HG03571 (cell line): ENCODE results near the gene DLG2.

Source experiments
- ATAC-seq: cut with Tn5 transposase; IDR thresholded peaks from one replicate; pipeline ENCODE4 v1.9.1; 2021; ENCODE audit not compliant: unreplicated experiment

Gene DLG2

DNA sequence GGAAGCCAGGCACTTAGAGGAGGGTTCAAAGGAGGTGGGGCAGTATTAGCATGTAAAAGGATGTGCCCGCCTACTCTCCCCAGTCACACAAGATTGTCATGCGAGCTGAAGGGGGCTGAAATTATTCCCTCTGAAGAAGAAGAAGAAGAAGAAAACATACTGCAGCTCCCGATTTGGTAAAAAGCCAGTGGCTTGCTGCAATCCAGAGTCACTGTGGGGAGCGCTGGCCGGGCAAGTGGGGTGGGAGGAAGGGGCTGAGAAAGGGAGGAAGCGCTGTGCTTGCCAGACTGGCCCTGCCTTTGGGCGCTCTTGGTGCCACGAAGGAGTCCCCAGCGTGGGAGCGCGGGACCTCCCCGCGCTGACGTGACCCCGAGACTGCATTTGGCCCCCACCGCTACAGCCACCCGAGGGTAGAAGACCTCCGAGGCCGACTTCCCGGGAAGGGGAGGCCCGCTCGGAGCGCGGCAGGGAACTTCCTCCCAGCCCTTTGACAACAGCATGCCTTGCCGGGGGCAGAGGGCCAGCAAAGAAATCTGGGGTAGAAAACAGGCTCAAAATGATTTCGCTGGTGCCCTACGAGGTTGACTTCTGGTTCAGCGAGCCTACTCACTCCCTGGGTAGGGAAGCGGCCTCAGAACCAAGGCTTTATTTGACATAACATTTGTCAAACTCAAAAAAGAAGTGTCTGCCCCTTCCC, 906.3 kb downstream of the DLG2 start:
- no peak for ATAC-seq

DNA sequence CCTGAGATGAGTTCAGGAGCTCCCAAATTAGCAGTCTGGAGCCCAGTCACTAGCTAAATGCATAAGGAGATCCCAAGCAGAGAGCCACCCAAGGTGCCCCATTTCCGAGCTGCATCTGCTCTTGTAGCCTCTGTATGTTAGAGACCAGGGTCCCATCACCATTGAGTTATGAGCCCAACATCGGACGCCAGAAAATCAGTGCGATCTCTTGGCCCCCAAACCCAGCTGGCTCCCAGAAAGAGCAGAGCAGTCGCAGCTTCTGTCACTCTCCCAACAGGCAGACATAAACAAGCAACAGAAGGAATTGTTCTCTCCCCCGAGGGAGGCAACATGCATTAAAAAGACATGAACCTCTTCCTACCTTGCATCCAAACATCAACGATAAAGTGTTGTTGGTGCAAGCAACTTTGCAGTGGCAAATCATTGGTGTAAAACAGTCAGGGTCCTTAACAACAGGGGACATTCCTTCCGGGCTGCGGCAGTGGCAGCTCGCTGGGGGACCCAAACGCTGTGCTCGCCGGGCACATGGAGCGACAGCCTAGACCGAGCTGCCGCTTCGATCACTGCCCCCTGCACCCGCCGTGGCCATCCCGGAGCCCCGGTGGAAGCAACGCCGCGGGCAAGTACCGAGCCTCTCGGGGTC, 907.1 kb downstream of the DLG2 start:
- no peak for ATAC-seq

DNA sequence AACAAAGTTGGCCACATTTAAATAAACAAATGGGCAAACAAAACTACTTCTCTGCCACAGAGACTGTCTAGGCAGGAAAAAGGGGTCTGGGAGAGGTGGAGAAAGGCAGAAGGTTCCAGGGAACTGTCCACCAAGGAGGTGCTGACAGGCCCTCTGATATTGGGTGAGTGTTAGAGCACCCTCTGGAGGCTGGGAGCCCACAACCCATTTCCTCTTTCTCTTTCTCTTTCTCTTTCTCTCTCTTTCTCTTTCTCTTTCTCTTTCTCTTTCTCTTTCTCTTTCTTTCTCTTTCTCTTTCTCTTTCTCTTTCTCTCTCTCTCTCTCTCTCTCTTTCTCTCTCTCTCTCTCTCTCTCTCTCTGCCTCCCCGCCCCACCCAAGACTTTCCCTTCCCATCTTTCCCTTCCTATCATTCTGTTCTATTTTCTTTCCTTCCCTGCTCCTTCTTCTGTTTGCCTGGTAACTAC, 912.8 kb downstream of the DLG2 start:
- ATAC-seq: peak; percentile 84

DNA sequence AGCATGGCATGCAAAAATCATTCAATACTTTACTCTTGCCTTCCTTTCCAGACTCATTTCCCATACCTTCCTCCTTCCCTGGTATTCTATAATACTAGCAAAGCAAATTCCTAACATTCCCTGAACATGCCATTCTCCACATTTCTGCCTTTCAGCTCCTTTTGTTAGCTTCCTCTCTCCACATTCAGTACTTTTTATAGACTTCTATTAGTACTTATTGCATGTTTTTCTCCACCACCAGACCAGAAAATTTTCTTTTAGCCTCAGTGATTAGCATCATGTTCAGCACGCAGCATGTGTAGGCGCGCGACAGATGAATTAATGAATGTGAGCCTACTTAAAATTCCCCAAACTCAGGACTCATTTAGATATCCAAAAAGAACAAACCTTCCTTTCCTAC, 935.3 kb downstream of the DLG2 start:
- ATAC-seq: no peak

DNA sequence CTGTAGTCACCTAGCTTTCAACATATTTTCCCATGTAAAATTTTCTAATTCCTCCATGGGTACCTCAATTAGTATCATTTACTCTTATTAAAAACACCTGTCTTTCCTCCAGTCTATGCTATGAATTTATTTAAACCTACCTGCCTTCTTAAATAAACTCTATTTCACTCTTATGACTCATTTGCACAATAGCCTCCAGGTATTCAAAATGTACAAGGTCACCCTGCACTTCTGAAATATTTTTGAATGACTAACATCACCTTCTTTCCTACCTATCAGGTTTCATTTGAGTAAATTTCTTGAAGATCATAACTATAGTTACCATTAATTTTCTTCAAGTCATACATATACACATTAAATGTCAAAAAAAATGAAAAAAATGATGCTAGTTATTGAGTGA, 939.7 kb downstream of the DLG2 start:
- no peak for ATAC-seq

DNA sequence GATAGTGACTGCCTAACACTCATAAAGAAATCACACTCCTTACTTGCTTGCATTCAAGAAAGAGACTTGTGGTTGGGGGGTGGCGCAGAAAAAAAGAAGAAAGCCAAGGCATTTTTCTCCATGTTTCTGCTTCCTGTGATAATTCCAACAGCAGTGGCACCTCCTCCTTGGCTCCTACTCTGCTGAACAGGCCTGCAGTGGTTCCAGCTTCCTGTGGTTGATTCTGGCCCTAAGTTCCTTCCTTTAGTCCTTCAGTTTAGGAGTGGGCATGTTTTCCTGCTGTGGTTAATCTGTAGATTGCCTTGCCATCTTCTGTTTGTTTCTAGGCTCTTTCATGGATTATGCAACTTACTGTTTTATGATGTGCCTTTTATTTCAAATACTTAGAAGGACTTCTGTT, 940.4 kb downstream of the DLG2 start:
- no peak for ATAC-seq

DNA sequence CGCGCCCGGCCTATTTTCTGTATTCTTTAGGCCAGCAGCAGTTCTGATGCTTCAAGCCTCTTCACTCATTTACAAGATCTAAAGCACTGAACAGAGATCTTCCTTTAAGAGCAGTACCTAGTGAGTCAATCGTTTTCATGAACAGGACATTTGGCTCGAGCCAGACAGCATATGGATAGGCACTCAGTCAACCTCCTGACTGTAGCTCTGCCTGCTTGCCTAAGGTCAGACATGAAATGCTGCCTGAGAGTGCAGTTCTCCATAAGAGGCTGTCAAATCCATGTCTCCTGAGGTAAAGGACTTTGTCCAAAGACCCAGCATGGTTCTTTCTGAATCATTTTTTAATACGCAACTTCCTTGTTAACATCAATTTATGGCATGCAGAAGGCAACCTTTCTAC, 941.2 kb downstream of the DLG2 start:
- ATAC-seq: no peak

DNA sequence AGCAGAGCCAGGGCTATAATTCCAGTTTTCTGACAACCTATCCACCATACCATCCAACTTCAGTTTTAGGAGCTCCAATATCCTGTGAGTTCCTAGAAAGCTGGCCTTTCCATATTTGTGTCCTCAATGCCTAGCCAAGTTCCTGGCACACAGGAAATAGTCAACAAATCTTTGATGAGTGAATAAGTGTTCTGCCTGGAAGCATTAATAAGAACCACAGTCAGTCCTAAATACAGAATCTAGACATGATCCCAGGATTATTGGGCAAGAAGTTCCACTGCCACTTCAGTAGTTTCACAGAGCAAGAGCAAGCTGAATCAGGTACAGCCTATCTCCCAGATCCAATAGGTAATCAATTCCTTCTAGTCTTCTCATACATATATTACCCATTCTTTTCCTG, 942.0 kb downstream of the DLG2 start:
- no peak for ATAC-seq

DNA sequence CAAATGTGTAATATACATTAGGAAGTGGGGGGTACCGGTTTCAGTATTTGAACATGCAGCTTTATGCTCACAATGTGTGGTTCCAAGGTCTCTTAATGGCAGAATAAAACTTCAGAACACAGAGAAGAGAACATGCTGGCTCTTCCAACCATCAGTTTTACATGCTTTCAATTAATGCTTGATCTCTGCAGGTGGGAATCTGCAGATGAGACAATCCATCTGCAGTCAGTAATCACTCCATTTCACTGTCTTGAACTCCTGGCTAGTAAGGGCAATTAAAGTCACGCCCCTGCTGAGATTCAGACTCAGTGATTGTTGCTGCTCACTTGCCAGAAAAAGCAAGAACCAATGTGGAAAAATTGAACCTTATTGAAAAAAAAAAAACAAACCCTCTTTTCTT, 945.7 kb downstream of the DLG2 start:
- no peak for ATAC-seq

DNA sequence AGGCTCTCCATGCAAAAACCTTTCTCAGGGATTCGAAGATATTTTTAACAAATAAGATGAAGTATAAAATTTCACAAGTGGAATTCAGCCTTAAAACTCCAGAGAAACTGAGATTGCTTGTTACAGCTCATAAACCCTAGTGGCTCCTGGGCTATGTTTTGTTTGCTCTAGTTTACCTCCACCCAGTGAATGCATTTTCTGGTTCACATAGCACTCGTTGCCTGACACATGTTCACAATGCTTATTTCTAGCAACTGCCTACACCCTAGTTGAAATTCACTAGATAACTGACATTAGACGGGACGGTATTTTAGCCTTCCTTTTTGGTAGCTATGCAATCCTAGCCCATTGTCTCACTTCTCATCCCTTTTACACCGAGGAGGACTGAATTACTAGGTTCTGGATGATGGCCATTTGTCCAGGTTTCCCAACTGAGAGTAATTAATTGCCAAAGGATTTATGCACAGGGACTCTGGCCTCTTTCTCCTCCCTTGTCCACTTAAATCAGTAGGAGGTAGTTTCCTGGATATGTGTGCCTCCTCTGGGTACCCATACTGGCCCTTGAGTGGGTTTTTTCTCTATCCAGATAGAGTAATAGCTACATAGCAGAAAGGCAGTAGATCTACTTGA, 951.6 kb downstream of the DLG2 start:
- ATAC-seq: no peak

DNA sequence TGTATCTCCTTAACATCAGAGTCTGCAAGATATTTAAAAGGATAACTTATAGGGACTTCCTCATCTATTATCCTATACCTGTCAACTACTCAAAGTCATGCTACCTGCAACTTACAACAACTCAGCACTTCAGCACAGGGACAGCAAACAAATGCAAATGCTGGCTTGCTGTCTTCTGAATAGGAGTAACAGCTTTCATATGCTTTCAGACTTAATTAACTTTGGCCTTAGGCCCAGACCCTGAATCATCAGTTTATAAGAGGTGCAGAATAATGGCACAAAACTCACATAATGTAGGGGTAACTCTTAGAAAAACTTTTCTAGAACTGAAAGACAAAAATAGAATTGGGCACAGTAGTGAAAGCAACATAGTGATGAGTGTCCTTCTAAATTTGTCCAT, 953.4 kb downstream of the DLG2 start:
- ATAC-seq: no peak

DNA sequence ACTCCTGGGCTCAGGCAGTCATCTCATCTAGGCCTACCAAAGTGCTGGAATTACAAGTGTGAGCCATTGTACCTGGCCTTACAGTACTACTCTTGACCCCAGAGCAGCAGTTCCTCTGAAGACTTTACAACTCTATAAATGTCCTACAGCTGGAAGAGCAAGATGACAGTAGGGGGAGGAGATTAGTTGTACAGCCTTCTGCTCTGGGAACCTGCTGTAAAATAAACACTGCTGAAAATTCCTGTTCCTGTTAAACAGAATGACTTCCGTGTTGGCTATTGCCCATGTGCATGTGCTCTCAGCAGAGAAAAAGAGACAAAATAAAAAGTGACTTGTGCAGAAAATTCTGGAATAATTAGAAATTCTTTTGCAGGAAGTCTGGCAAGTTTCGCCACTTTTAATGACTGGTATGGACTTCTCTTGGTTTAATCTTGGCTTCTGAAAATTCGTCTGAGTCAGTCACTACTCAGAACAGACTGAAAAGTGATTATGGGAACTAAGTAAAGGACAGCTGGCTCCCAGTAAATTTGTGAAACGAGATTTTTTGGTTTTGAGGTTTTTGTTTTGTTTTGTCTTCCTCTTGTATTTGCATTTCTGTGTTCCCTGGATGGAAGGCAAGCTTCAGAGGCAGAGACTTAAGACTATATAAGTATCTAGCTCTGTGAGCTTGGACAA, 955.7 kb downstream of the DLG2 start:
- ATAC-seq: no peak

DNA sequence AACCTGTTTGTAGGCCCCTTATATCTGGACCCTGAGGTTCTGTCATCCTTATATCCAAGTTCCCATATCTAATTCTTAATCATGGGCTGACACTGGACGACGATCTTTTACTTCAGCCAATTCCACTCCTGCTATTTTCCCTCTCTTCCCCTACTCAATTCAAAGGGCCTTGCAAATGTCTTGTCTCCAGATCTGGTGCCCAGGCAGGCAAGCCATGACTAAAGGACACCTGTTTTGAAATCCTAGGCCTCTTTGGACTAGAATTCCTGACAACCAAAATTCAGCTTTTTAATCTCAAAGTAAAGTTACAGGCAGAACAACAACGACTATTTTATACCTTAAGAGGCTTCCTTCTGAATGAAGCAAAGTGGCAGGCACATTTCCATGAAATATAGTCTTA, 963.4 kb downstream of the DLG2 start:
- ATAC-seq: no peak

DNA sequence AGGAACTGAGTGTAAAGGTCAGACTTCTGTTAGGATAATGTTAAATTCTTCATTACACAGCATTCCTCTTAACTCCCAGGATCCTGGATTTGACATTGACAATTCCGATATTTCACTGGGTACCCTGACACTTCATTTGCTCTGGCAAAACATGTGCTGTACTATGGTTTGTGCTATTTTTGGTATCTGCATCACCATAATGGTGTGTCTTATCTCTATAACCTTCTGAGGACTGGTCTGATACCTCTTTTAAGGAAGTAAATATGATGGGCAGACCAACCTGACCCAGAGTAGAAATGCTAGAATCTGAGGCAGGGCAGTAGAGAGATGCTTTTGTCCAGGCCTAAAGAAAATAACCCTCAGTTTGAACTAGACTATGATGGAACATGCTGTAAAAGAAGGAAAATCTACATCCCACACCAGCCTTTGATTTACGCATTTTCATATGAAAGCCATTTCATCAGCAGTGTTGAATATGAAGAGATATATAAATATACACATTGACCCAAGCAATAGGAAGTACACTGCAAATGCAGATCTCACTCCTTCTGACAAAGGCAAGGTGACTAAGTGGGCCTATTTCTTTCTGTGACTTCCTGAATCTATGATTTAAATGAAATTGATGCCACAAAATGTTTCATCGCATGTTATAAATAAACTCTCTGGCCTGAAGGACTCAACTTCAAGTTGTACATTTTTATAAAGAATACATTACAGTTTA, 966.7 kb downstream of the DLG2 start:
- ATAC-seq: no peak

DNA sequence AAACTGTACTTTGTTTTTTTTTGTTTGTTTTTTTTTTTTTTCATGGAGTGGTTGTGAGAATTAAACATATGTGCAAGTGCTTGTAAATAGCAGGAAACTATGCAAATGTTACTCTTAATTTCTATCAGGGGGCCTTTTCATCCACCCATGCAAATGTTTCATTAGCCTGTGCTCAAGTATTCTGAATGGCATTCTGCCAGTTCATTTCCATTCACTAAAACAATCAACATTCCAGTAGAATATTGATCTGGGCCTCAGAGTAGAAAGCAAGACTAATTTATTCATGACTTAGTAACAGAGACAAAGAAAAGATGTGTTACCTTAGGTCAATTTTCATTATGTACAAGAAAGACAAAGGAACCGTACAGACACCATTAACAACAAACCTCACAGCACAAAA, 971.4 kb downstream of the DLG2 start:
- ATAC-seq: no peak

DNA sequence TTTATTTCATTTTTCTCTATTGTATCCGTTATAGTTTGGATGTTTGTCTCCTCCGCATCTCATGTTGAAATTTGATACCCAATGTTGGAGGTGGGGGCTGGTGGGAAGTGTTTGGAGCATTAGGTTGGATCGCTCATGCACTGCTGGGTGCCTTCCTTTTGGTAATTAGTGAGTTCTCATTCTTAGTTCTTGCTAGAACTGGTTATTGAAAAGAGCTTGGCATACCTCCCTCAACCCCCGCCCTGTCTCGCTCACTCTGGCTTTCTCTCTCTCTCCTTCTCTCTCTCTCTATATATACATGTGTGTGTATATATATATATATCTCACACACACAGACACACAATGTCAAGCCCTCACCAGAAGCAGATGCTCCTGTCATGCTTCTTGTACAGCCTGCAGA, 978.7 kb downstream of the DLG2 start:
- ATAC-seq: no peak

DNA sequence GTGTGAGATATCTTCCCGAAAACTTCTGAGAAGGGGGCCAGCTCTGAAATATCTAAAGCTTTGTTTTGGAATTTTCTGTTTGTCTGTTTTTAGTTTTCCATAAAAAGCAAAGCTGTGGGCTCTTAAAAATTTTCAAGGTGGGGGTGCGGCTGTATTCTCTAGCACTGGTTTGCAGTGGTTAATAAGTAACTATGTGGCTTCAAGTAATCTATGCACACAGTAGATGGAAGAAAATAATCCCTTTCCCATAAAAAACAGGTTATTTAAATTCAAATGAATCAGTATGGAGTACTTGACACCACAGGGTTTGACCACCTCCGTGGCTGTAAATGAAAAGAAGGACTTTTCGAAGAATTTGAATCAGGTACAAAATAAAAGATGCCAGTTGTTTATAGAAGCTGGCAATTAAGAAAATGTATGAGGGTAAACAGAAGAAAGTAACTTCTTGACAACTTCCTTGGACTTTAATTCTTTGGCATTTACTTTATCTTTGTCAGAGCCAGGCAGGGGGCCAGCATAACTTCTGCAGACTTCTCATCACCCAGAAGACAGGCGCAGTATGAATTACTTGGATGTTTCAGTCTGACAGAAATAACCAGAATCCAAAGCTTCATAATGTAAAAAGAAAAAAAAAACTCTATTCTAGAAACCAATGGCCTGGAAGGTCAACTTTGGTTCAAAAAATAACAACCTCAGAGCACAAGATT, 981.0 kb downstream of the DLG2 start:
- ATAC-seq: no peak

DNA sequence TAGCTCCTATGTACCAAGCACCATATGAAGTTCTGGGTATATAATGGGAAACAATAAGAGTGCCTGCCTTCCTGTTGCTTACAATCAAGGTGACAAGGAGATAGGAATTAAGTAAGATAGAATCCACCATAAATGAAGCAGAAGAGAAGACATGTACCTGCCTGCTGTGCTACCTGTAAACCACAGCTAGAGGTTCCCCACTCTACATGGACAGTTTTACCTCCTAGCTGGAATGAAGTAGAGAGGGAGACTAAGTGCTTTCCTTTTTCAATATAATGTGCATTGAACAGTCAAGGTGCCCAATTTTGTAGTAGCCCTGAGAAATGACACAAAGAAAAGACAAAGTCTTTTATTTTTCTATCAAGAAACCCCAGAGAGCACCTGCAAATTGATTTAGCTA, 984.6 kb downstream of the DLG2 start:
- ATAC-seq: no peak

DNA sequence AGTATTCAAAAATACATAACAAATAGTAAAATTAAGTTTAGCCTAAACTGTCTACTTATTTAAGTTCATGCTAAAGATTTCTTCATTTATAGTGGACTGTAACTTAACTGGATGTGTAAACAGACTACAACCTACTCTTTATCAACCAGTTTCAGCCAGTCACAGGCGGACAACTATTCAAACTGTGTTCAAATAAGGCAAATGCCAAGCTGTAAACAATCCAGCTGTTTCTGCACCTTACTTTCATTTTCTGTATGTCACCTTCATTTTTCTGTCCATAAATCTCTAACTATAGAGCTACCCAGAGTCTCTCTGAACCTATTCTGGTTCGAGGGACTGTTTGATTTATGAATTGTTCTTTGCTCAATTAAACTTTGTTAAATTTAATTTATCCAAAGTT, 992.8 kb downstream of the DLG2 start:
- ATAC-seq: no peak

DNA sequence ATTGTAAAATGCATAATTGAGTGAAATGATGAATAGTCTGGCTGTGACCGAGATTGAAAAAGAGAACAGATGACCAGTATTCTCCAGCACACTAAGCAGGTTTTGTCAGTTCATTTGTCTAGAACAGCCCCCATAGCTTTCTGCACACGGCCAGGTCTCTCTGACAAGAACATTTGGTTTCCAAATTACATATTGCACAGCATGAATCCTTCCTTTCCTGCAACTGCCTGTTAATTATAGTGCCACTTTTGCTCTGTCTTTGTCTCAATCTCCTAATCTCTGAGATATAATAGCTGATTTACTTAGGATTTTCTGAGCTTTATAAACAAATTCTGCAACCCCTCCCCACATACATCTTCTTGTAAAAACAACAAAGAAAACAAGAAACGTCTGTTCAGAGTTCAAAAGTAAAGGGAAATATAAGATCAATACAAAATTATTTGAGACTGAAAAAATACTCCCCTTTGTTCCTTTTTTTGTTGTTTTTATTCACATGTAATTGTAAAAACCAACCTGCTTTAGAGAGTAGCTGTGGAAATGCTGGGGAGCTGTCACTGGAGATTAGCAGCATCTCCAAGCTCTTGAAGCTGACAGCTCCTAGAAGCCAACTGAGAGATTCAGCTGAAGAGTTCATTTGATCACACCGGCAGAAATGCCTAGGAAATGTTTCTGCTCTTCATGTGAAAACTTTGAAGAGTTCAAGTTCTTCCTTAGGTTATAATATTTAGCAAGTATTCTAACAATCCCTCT, 998.1 kb downstream of the DLG2 start:
- ATAC-seq: no peak
